ENCODE measurements around the gene SLC13A3.

SLC13A3 gene

GRCh38 chr20:46520540-46520939, 130.7 kb downstream of the SLC13A3 start:
- no peak for DNase-seq

- DNase-seq, result no peak
These were observed 131.7 kb downstream of the SLC13A3 start for GRCh38 chr20:46519471-46520068.

- DNase-seq, result peak; percentile 82
These were observed 138.1 kb downstream of the SLC13A3 start, which contains the start of gene ZNF334 for GRCh38 chr20:46512943-46513844. Gene ZNF334, minus strand, starts transcription at chr20:46513559. Its CDS starts 1,457 bp downstream, at chr20:46512102.

GRCh38 chr20:46509523-46509922, 141.7 kb downstream of the SLC13A3 start:
- no peak for DNase-seq

Data from left hindlimb (tissue), 1 donor.